ENCODE results near the gene VEPH1. TPM values are rescaled to one million over a fixed set of nuclear protein-coding genes. Genes with fewer than 3 reads are reported as not detected.

VEPH1 gene
- total RNA-seq, 1 experiment from 2014 or later, result 0.51 TPM

DNA sequence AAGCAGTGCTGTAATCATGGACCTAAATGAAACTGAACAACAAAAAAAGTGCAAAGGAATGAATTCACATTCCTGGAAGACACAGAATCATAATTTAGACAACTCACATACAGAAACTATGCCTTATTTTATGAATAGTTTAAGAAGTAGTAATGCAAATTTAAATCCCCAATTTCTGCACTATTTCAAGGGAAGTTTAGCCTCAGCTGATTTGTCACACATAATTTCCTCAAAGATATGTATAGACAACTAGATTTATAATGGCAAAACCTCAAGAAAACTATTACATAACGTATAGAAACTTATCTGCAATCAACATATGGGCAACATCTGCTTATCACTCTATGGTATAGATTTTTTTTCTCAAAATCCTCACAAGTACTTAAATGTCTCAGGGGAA lies 74.4 kb downstream of the VEPH1 start:
- ChIA-PET POLR2A (no interaction called here), CTCF (no interaction called here)
- TF ChIP-seq, protein P1, sequence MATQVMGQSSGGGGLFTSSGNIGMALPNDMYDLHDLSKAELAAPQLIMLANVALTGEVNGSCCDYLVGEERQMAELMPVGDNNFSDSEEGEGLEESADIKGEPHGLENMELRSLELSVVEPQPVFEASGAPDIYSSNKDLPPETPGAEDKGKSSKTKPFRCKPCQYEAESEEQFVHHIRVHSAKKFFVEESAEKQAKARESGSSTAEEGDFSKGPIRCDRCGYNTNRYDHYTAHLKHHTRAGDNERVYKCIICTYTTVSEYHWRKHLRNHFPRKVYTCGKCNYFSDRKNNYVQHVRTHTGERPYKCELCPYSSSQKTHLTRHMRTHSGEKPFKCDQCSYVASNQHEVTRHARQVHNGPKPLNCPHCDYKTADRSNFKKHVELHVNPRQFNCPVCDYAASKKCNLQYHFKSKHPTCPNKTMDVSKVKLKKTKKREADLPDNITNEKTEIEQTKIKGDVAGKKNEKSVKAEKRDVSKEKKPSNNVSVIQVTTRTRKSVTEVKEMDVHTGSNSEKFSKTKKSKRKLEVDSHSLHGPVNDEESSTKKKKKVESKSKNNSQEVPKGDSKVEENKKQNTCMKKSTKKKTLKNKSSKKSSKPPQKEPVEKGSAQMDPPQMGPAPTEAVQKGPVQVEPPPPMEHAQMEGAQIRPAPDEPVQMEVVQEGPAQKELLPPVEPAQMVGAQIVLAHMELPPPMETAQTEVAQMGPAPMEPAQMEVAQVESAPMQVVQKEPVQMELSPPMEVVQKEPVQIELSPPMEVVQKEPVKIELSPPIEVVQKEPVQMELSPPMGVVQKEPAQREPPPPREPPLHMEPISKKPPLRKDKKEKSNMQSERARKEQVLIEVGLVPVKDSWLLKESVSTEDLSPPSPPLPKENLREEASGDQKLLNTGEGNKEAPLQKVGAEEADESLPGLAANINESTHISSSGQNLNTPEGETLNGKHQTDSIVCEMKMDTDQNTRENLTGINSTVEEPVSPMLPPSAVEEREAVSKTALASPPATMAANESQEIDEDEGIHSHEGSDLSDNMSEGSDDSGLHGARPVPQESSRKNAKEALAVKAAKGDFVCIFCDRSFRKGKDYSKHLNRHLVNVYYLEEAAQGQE (IDR thresholded peaks at IDR 0.05; ENCODE audit: insufficient read depth in 1 of 2, low read depth in 2 of 2, low read length in 1 of 2), result no peak
- TF ChIP-seq TCF7L2 (IDR thresholded peaks at IDR 0.05; ENCODE audit: low read depth, low read length), result no peak
- TF ChIP-seq POLR2AphosphoS5 (IDR thresholded peaks at IDR 0.05; ENCODE audit: low read depth, low read length), result no peak
- no peak for TF ChIP-seq SIN3A (IDR thresholded peaks at IDR 0.05; ENCODE audit: borderline replicate concordance, insufficient read depth, low read depth, low read length)
- TF ChIP-seq, protein P2, sequence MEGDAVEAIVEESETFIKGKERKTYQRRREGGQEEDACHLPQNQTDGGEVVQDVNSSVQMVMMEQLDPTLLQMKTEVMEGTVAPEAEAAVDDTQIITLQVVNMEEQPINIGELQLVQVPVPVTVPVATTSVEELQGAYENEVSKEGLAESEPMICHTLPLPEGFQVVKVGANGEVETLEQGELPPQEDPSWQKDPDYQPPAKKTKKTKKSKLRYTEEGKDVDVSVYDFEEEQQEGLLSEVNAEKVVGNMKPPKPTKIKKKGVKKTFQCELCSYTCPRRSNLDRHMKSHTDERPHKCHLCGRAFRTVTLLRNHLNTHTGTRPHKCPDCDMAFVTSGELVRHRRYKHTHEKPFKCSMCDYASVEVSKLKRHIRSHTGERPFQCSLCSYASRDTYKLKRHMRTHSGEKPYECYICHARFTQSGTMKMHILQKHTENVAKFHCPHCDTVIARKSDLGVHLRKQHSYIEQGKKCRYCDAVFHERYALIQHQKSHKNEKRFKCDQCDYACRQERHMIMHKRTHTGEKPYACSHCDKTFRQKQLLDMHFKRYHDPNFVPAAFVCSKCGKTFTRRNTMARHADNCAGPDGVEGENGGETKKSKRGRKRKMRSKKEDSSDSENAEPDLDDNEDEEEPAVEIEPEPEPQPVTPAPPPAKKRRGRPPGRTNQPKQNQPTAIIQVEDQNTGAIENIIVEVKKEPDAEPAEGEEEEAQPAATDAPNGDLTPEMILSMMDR (IDR thresholded peaks at IDR 0.05), result no peak
- in situ Hi-C loops (cut with HindIII; ENCODE audit: low pct_unique_long_range_greater_than_20kb, low sequenced_read_pairs), result no loop called here
- Histone ChIP-seq H3K4me1 (ENCODE audit: control insufficient read depth, insufficient read depth, low read length) (no peaks in the 10 kb centered on the region), H3K27me3 (ENCODE audit: control insufficient read depth, insufficient read depth, low read length) (peaks cover 5% of the 10 kb centered on the region; the same call in 1 of the 2 replicates), H3K9me3 (ENCODE audit: control insufficient read depth, insufficient read depth, low read depth, low read length) (no peaks in the 10 kb centered on the region), H3K27ac (ENCODE audit: low read length) (no peak overlapping the region), H3K36me3 (ENCODE audit: control insufficient read depth, insufficient read depth, low read length) (no peaks in the 10 kb centered on the region), H3K4me3 (ENCODE audit: low read depth in 2 of 2, low read length in 2 of 2) (no peak overlapping the region)
- no peak for ATAC-seq
- intact Hi-C loops (cut with micrococcal nuclease; ENCODE audit: unreplicated experiment), result no loop called here
- DNase-seq (ENCODE audit: low read depth, low spot score), result no peak
- BruUV-seq (replicated peaks), result no TSS peak

DNA sequence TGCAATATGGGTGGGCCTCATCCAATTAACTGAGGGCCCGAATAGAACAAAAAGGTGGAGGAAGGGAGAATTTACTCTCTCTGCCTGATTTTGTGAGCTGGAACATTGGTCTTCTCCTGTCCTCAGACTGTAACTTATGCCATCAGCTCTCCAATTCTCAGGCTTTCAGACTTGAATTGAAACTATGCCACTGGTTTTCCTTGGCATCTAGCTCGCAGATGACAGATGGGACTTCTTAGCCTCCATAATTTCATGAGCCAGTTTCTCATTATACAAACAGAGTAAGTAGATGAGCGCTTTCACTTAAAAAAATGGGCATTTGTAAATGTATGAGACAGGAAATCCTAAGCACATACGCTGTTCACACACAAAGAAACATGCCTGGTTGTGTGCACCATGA lies 75.3 kb downstream of the VEPH1 start:
- H3K4me3 ChIP-seq (ENCODE audit: low read depth in 2 of 2, low read length in 2 of 2), result no peak overlapping the region
- no peak for ATAC-seq
- ChIA-PET CTCF (no interaction called here), POLR2A (no interaction called here)
- TF ChIP-seq POLR2AphosphoS5 (IDR thresholded peaks at IDR 0.05; ENCODE audit: low read depth, low read length), result no peak
- TF ChIP-seq SIN3A (IDR thresholded peaks at IDR 0.05; ENCODE audit: borderline replicate concordance, insufficient read depth, low read depth, low read length), result no peak
- TF ChIP-seq, protein P2 (IDR thresholded peaks at IDR 0.05), result no peak
- no peak for TF ChIP-seq TCF7L2 (IDR thresholded peaks at IDR 0.05; ENCODE audit: low read depth, low read length)
- TF ChIP-seq, protein P1 (IDR thresholded peaks at IDR 0.05; ENCODE audit: insufficient read depth in 1 of 2, low read depth in 2 of 2, low read length in 1 of 2), result no peak
- H3K9me3 ChIP-seq (ENCODE audit: control insufficient read depth, insufficient read depth, low read depth, low read length), result no peaks in the 10 kb centered on the region
- H3K27ac ChIP-seq (ENCODE audit: low read length), result no peak overlapping the region
- H3K27me3 ChIP-seq (ENCODE audit: control insufficient read depth, insufficient read depth, low read length), result no peaks in the 10 kb centered on the region
- in situ Hi-C loops (cut with HindIII; ENCODE audit: low pct_unique_long_range_greater_than_20kb, low sequenced_read_pairs) (no loop called here), intact Hi-C loops (cut with micrococcal nuclease; ENCODE audit: unreplicated experiment) (no loop called here)
- no peaks in the 10 kb centered on the region for H3K36me3 ChIP-seq (ENCODE audit: control insufficient read depth, insufficient read depth, low read length)
- H3K4me1 ChIP-seq (ENCODE audit: control insufficient read depth, insufficient read depth, low read length), result no peaks in the 10 kb centered on the region
- no TSS peak for BruUV-seq (replicated peaks)
- DNase-seq (ENCODE audit: low read depth, low spot score), result no peak
